SK-MEL-5 (cell line): ENCODE data around the gene RBCK1. TPM values are rescaled to one million over a fixed set of nuclear protein-coding genes. Genes with fewer than 3 reads are reported as not detected.
"Not testable (repeated sequence)": the region's sequence is repeated elsewhere in the genome, so short reads cannot be mapped to it uniquely, and the experiment has no call there.

ENCODE experiments used
- DNase-seq: peaks from one replicate; pipeline ENCODE4 v3.0.0-alpha.2; 2016; ENCODE audit warnings: low read depth, low spot score
- in situ Hi-C: cut with HindIII; loops from 2 replicates; pipeline ENCODE4 v1.10.0; 2016; ENCODE audit warnings: low sequenced_read_pairs, high pct_unique_total_duplicates, low pct_unique_long_range_greater_than_20kb
- small RNA-seq, 2 experiments: library from RNA; depleted of rRNA; stranded (forward); fragments of <200 nt; gene quantifications; one replicate each; pipeline ENCODE3, GENCODE V24; 2014
- total RNA-seq: library from RNA; depleted of rRNA; stranded (reverse); fragments of >200 nt; shearing (Covaris generic); gene quantifications from 2 replicates; pipeline ENCODE4 v1.2.3, GENCODE V29; 2014; rRNA removed

RBCK1 gene
- total RNA-seq, 1 experiment from 2014 or later = 58.0 TPM

- DNase-seq = no peak
- in situ Hi-C loops = no loop called here
These were observed 67.6 kb downstream of the RBCK1 start for GRCh38 chr20:475463-476357.

- in situ Hi-C loops, DNase-seq: not testable (repeated sequence)
These were observed 68.6 kb downstream of the RBCK1 start for GRCh38 chr20:476561-477249.

- DNase-seq = no peak
- in situ Hi-C loops = no loop called here
These were observed 70.2 kb downstream of the RBCK1 start for GRCh38 chr20:478010-478948.

- peak; percentile 84 for DNase-seq
- in situ Hi-C loops = no loop called here
These were observed 70.9 kb downstream of the RBCK1 start for GRCh38 chr20:478949-479429.

- no peak for DNase-seq
- in situ Hi-C loops = no loop called here
These were observed 71.4 kb downstream of the RBCK1 start for GRCh38 chr20:479487-479886.

GRCh38 chr20:480044-480443 lies 71.9 kb downstream of the RBCK1 start:
- in situ Hi-C loops = no loop called here
- DNase-seq = no peak

- DNase-seq = no peak
These were observed 73.1 kb downstream of the RBCK1 start for GRCh38 chr20:481167-481566.

More at GRCh38 chr20:481167-481566, 73.1 kb downstream of the RBCK1 start:
- in situ Hi-C loops = no loop called here

Small RNA genes lying within 50 kb of the gene (small RNA-seq; reads per million reads assigned to genes)
- gene RF00019 = 0 reads per million in 2 experiments

Other genes starting within 250 kb of the RBCK1 start
- not detected in 2 replicates for gene DEFB128, start 218.6 kb upstream of the RBCK1 start, total RNA-seq
- not detected in 2 replicates for gene DEFB129, start 181.0 kb upstream of the RBCK1 start, total RNA-seq
- gene DEFB132, start 150.6 kb upstream of the RBCK1 start, total RNA-seq = not detected in 2 replicates
- gene C20orf96, start 117.5 kb upstream of the RBCK1 start, total RNA-seq = 1.6 and 1.7 TPM in 2 replicates
- 25.5 and 29.7 TPM in 2 replicates for gene ZCCHC3, start 110.7 kb upstream of the RBCK1 start, total RNA-seq
- 3.1 and 3.9 TPM in 2 replicates for gene SOX12, start 82.7 kb upstream of the RBCK1 start, total RNA-seq
- gene NRSN2, start 61.2 kb upstream of the RBCK1 start, total RNA-seq = 38.2 and 41.8 TPM in 2 replicates
- 146 and 157 TPM in 2 replicates for gene TRIB3, start 27.5 kb upstream of the RBCK1 start, total RNA-seq
- 62.5 and 63.0 TPM in 2 replicates for gene TBC1D20, start 54.2 kb downstream of the RBCK1 start, total RNA-seq
- gene CSNK2A1, start 135.5 kb downstream of the RBCK1 start, total RNA-seq = 168 and 179 TPM in 2 replicates
- not detected in 2 replicates for gene TCF15, start 202.0 kb downstream of the RBCK1 start, total RNA-seq
- 111 and 125 TPM in 2 replicates for gene SRXN1, start 244.9 kb downstream of the RBCK1 start, total RNA-seq